ENCODE data around the gene KAT2B.
"Not testable (repeated sequence)": the region's sequence is repeated elsewhere in the genome, so short reads cannot be mapped to it uniquely, and the experiment has no call there.

Gene KAT2B

GRCh38 chr3:20042331-20042730 lies 2.1 kb downstream of the KAT2B start:
- no peak for DNase-seq

- DNase-seq, result peak; percentile 56 to 72
Observed at GRCh38 chr3:20043396-20043795, 3.1 kb downstream of the KAT2B start.

GRCh38 chr3:20043825-20044224 lies 3.6 kb downstream of the KAT2B start:
- peak in 1 of 2 donors; percentile 49 for DNase-seq

- DNase-seq, result not testable (repeated sequence)
Observed at GRCh38 chr3:20045141-20045540, 4.9 kb downstream of the KAT2B start.

- DNase-seq, result no peak
Observed at GRCh38 chr3:20046556-20046955, 6.3 kb downstream of the KAT2B start.

GRCh38 chr3:20047341-20047779 lies 7.1 kb downstream of the KAT2B start:
- DNase-seq, result no peak

GRCh38 chr3:20047976-20048883 lies 8.0 kb downstream of the KAT2B start:
- DNase-seq, result no peak

GRCh38 chr3:20051123-20051806 lies 11.0 kb downstream of the KAT2B start:
- DNase-seq, result peak in 1 of 2 donors; percentile 31

GRCh38 chr3:20052851-20053250 lies 12.6 kb downstream of the KAT2B start:
- no peak for DNase-seq

- DNase-seq, result peak; percentile 73 to 78
Observed at GRCh38 chr3:20054549-20054987, 14.3 kb downstream of the KAT2B start.

GRCh38 chr3:20055020-20055775 lies 15.0 kb downstream of the KAT2B start:
- no peak for DNase-seq

GRCh38 chr3:20055842-20056241 lies 15.6 kb downstream of the KAT2B start:
- DNase-seq, result no peak

GRCh38 chr3:20056725-20057611 lies 16.7 kb downstream of the KAT2B start:
- DNase-seq, result peak in 1 of 2 donors; percentile 23

- no peak for DNase-seq
Observed at GRCh38 chr3:20057612-20058180, 17.4 kb downstream of the KAT2B start.

GRCh38 chr3:20059929-20060328 lies 19.7 kb downstream of the KAT2B start:
- no peak for DNase-seq

GRCh38 chr3:20060974-20061685 lies 20.9 kb downstream of the KAT2B start:
- peak in 1 of 2 donors; percentile 39 for DNase-seq

GRCh38 chr3:20062996-20063395 lies 22.8 kb downstream of the KAT2B start:
- no peak for DNase-seq

- DNase-seq, result no peak
Observed at GRCh38 chr3:20064387-20064786, 24.1 kb downstream of the KAT2B start.

GRCh38 chr3:20064796-20065564 lies 24.7 kb downstream of the KAT2B start:
- no peak for DNase-seq

- no peak for DNase-seq
Observed at GRCh38 chr3:20066079-20066478, 25.8 kb downstream of the KAT2B start.

All from CD4-positive, alpha-beta T cell treated with Interferon alpha-2 for 1 hour (primary cell).